Thoracic aorta (tissue), 2 donors: ENCODE measurements around the gene THY1. TPM values are rescaled to one million over a fixed set of nuclear protein-coding genes. Genes with fewer than 3 reads are reported as not detected.
A peak's percentile ranks its signal among the peaks of the same experiment; 100 is the strongest.

Experiments
- ATAC-seq: fragments of 150-250 bp; one replicate; pipeline ENCODE4 v1.8.0; 2017; ENCODE audit warnings: low read depth; ENCODE audit not compliant: insufficient number of reproducible peaks, low FRiP score
- DNase-seq: peaks from one replicate; pipeline ENCODE4 v3.0.0-alpha.2; 2020; ENCODE audit warnings: low spot score
- H3K27ac ChIP-seq, 2 donors: fragments of 200-600 bp; sonication (generic); 1 replicate in 1 of 2; 2 replicates in 1 of 2; pipeline ENCODE4 v1.5.1; 2016; ENCODE audit warnings: mild to moderate bottlenecking in 2 of 2, moderate library complexity in 2 of 2
- H3K27me3 ChIP-seq: fragments of 200-600 bp; sonication (generic); replicated peaks from 2 replicates; pipeline ENCODE4 v1.6.0; 2016; ENCODE audit warnings: mild to moderate bottlenecking; ENCODE audit not compliant: insufficient read depth
- H3K36me3 ChIP-seq: fragments of 200-600 bp; sonication (generic); one replicate; pipeline ENCODE4 v1.5.1; 2016
- H3K4me1 ChIP-seq, 2 donors: fragments of 200-600 bp; sonication (generic); 1 replicate in 1 of 2; 2 replicates in 1 of 2; pipeline versions ENCODE4 v1.5.1 to v1.6.0; 2016; ENCODE audit warnings: low read depth in 2 of 2, mild to moderate bottlenecking in 1 of 2; ENCODE audit not compliant: control insufficient read depth in 1 of 2
- H3K4me3 ChIP-seq: fragments of 200-600 bp; sonication (generic); 2 replicates; pipeline ENCODE4 v1.5.1; 2016; ENCODE audit warnings: mild to moderate bottlenecking
- H3K9me3 ChIP-seq: fragments of 200-600 bp; sonication (generic); 2 replicates; pipeline ENCODE4 v1.5.1; 2016
- CTCF ChIP-seq: fragments of 200-600 bp; sonication (generic); IDR thresholded peaks from one replicate; pipeline ENCODE4 v1.5.1; 2019; ENCODE audit warnings: antibody characterized with exemption
- total RNA-seq, 2 donors: library from RNA; depleted of rRNA; stranded (reverse); fragments of >200 nt; gene quantifications; one replicate each; pipeline versions ENCODE4 v1.1.0 to v1.2.3, GENCODE V29; 2016

THY1 gene
- total RNA-seq, 2 donors from 2014 or later, result 12.0 to 15.4 TPM

GRCh38 chr11:119376197-119376847, 46.6 kb downstream of the THY1 start:
- no peak for TF ChIP-seq CTCF
- peak overlapping the region; percentile 46 to 51 for H3K27ac ChIP-seq
- DNase-seq (no peak), ATAC-seq (no peak)
- no peaks in the 10 kb centered on the region for H3K9me3 ChIP-seq
- H3K4me3 ChIP-seq, result peak overlapping the region; percentile 21
- H3K4me1 ChIP-seq, result peaks cover 10 to 25% of the 10 kb centered on the region in 2 donors
- no peaks in the 10 kb centered on the region for H3K27me3 ChIP-seq
- no peaks in the 10 kb centered on the region for H3K36me3 ChIP-seq

GRCh38 chr11:119375337-119376196, 47.4 kb downstream of the THY1 start:
- DNase-seq (peak; percentile 38), ATAC-seq (no peak)
- Histone ChIP-seq H3K27ac (peak overlapping the region; percentile 46 to 51), H3K27me3 (no peaks in the 10 kb centered on the region), H3K36me3 (no peaks in the 10 kb centered on the region), H3K4me3 (peak overlapping the region; percentile 21), H3K9me3 (no peaks in the 10 kb centered on the region), H3K4me1 (peaks cover 7 to 25% of the 10 kb centered on the region in 2 donors)
- no peak for TF ChIP-seq CTCF

- TF ChIP-seq CTCF, result no peak
- Histone ChIP-seq H3K4me1 (peaks cover 7 to 30% of the 10 kb centered on the region in 2 donors), H3K9me3 (no peaks in the 10 kb centered on the region), H3K4me3 (no peak overlapping the region), H3K27ac (peak overlapping the region in 1 of 2 donors; percentile 51), H3K27me3 (no peaks in the 10 kb centered on the region), H3K36me3 (no peaks in the 10 kb centered on the region)
- DNase-seq (no peak), ATAC-seq (no peak)
Observed at GRCh38 chr11:119374632-119375336, 48.2 kb downstream of the THY1 start.

- H3K27me3 ChIP-seq, result no peaks in the 10 kb centered on the region
- DNase-seq (no peak), ATAC-seq (no peak)
- no peaks in the 10 kb centered on the region for H3K9me3 ChIP-seq
- no peak overlapping the region for H3K4me3 ChIP-seq
- no peak overlapping the region for H3K27ac ChIP-seq
- peak; percentile 84 for TF ChIP-seq CTCF
- H3K4me1 ChIP-seq, result peaks cover 7 to 30% of the 10 kb centered on the region in 2 donors
- no peaks in the 10 kb centered on the region for H3K36me3 ChIP-seq
Observed at GRCh38 chr11:119373921-119374631, 48.9 kb downstream of the THY1 start.
